GM21576 (cell line): Measurements from ENCODE around the gene ARMC6.

Source experiments
- ATAC-seq: cut with Tn5 transposase; IDR thresholded peaks from one replicate; pipeline ENCODE4 v1.9.1; 2021; ENCODE audit warnings: mild to moderate bottlenecking, moderate library complexity; ENCODE audit not compliant: unreplicated experiment

ARMC6 gene

DNA sequence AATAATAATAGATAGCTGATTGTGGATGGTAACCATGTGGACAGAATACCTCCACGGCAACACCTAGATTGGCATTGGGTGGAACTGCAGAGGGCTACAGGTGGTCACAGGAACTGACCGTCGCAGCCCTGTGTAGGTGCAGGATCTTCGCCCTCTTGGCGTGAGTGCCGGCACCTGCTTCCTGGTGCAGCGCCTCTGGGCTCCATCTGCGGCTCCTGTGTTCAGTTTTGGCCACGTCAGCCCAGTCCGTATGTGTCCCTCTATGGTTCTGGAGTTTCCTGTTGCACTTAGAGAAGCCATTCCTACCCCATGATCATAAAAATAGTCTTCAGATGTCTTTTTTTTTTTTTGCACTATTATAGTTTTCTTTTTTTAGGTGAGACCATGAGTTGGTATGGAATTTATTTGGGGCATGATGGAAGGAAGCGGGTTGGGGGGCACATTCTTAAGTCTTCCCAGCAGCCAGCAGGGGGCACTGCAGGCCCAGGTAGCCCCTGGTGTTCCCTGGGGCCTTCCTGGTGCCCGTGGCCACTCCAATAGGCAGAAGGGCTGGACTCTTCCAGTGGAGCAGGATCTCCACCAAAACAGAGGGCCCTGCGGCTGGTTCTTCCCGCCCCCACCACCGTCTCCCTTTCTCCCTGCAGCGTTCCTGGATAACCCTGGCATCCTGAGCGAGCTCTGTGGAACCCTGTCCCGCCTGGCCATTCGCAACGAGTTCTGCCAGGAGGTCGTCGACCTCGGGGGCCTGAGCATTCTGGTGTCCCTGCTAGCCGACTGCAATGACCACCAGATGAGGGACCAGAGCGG, 20.3 kb downstream of the ARMC6 start:
- ATAC-seq, result no peak

GRCh38 chr19:19054315-19054938, 21.0 kb downstream of the ARMC6 start:
- ATAC-seq, result no peak

DNA sequence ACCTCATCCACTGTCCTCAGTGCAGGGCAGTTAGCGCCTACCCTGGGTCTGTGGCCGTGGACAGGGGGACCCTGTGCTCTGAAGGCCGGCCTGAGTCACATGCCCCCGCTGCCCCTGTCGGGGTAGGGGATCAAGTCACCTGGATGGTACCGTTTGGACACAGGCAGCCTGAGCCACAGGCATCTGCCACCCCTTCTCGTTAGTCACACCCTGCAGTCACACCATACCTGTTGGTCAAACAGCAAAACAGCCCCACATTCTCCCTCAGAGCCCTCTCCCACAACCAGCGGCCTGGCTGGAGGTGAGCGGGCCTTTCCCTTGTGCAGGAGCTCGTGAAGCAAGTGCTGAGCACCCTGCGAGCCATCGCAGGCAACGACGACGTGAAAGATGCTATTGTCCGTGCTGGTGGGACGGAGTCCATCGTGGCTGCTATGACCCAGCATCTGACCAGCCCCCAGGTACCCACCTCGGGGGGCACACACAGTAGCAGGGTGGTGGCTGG, 21.6 kb downstream of the ARMC6 start:
- ATAC-seq, result no peak

DNA sequence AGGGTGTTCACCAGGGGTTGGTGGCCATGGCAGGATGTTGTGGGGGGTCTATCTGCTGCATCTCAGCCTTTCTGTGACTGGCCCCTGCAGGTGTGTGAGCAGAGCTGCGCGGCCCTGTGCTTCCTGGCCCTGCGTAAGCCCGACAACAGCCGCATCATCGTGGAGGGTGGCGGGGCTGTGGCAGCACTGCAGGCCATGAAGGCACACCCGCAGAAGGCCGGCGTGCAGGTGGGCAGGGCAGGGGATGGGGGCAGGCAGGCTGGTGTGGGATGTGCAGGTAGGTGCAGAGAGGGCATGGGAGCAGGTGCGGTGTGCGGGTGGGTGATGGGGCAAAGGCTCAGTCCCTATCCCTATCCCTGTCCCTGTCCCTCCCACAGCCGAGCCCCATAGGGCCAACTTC, 22.3 kb downstream of the ARMC6 start:
- ATAC-seq, result no peak

- no peak for ATAC-seq
Observed at GRCh38 chr19:19056636-19057275, 23.4 kb downstream of the ARMC6 start.

- ATAC-seq, result no peak
Observed at GRCh38 chr19:19057317-19057716, 23.9 kb downstream of the ARMC6 start.

DNA sequence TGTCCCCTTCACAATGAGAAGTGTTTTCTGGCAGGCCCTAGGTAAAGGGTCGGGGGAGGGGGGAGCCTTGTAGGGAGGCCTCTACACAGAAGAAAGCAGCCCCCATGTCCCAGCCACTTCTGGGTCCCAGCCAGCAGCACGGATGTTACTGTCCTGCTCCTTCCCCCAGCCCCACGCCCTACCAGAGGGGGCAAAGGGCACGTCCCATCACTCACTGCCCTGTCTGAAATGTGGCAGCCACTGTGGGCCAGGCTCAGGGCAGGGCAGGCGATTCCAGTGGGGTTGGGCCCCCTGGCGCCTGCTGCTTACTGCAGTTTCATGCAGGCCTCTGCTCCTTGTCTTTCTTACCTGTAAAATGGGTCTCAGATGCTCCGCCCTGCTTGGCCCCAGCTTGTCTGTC, 24.3 kb downstream of the ARMC6 start:
- no peak for ATAC-seq

GRCh38 chr19:19059018-19059836, 25.8 kb downstream of the ARMC6 start:
- ATAC-seq, result no peak

GRCh38 chr19:19059837-19060611, 26.6 kb downstream of the ARMC6 start:
- no peak for ATAC-seq

- no peak for ATAC-seq
Observed at GRCh38 chr19:19061506-19061905, 28.1 kb downstream of the ARMC6 start.

DNA sequence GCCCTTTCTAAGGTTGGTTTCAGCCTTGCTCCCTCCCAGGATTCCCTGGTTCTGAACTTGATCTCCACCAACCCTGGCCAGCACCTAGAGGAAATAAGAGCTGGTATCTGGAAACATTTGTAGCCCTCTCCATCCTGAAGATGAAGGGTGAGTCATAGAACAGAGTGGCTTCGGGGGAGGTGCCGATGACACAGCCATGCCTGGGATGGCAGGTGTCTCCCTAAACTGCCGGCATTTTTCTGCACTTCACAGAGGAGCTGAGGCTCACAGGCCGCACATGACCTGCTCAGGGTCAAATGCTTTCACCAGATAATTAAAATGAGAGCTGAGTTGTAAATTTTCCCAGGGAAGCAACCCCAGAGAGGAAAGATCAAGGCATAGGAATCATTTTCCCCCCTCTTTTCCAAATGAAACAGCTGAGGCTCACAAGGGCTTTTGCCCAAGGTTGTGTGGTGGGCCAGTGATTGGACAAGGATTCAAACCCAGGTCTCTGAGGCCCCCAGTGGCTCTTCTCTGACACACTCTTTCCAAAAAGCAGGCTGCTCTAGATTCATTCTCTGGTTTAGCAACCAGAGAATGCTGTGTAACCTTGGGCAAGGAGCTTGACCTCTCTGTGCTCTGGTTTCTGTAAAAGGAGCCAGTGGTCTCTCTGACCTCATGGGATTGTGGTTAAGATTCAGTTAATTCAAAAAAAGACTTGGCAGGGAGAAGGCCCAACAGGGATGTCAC, 29.2 kb downstream of the ARMC6 start:
- ATAC-seq, result no peak

DNA sequence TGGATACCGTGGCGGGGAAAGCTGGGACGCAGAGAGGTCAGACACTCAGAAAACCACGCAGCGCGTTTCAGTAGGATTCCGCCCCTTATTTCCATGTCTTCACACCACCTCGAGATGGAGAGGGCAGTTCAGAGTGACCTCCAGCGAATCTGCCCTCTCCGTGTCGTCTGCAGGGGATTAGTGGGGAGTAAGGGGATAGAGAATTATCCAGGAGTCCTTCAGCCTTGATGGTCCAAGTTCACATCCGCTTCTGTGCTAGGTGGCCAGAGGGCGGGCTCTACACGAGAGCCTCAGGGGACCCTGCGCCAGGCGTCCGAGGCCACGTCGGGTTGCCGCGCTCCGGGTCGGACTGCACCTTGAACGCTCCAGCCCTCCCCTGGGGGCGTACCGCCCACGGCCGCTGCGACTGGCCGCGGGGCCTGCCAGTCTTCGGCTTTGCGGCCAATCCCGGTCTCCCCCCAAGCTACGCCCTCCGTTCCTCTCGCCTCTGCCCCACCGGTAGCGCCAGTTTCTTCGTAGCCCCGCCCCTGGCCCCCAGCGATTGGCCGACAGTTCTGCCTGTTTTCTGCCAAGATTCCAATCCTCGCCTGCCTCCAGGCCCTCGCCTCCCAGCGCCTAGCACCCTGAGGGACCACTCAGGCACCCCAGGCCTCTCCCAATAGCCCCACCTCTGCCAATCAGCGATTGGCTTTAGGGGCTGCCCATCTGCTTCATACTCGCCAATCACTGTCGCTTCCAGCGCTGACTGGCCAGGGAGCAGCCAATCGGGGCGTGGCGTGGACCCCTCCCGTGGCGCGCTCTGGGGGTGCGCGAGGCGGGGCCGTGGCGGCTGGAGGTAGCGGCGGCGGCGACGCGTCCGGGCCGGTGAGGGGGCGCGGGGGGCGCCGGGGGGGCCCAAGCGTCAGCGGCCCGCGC, 30.0 kb downstream of the ARMC6 start, which contains the start of gene SLC25A42:
SLC25A42 (plus strand) TSS at position 812 of the 915 bp plus-strand sequence. CDS start 32,131 bp downstream, outside the sequence.
- peak; percentile 87 for ATAC-seq

- ATAC-seq, result peak; percentile 9
Observed at GRCh38 chr19:19064098-19064722, 30.8 kb downstream of the ARMC6 start.

DNA sequence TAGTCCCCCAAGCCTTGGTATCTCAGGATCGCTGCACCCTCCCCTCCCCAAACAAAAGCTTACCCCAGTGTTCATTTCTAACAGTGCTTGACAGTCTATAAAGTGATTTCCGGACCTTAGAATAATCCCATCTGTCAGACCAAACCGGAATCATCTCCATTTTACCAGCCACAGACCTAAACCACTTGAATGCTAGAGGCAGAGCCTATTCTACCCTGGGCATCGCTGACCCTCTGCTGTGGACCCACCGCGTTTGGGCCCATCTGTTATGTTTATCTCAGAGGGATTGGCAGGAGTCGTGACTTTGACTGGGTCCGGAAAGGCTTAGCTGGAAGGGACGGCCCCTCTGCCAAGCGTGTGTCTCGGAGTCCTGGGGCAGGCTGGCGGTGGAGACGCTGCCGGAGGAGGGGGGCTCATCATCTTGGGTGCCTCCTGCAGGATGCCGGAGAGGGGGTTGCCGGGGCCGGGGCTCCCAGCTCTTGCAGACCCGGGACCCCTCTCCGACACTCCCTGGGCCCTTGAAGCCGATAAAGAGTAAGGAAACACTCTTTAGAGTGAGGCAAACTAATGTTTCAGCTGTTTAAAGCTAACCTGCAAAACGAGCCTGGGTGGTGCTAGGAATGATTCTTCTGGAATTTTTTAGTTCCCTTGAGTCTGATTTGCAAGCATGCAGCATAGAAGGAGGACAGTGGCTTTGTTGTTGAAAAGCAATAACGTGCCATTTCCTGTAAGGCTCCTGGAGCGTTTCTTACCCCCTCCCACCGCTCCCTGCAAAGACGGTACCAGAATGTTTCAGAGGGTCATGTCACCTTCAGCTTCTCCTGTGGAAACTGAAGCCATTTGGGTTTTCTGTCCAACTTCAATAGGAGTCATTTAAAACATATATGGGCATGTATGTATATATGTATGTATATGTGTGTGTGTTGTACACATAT, 31.7 kb downstream of the ARMC6 start:
- ATAC-seq, result no peak

GRCh38 chr19:19067276-19068072, 34.1 kb downstream of the ARMC6 start:
- ATAC-seq, result no peak
